NT2/D1 (cell line): ENCODE data around the gene SLC35F3.
"Not testable (repeated sequence)": the region's sequence is repeated elsewhere in the genome, so short reads cannot be mapped to it uniquely, and the experiment has no call there.

Experiments used
- DNase-seq: peaks from one replicate; pipeline ENCODE4 v3.0.0-alpha.2; 2011; ENCODE audit warnings: low read depth, low spot score
- H3K27me3 ChIP-seq: 2 replicates; pipeline ENCODE4 v1.6.0; 2011; ENCODE audit warnings: mild to moderate bottlenecking; ENCODE audit not compliant: insufficient read length, insufficient read depth
- H3K36me3 ChIP-seq: 2 replicates; pipeline ENCODE4 v1.6.1; 2011; ENCODE audit warnings: mild to moderate bottlenecking, low read length, mixed read lengths; ENCODE audit not compliant: insufficient read depth, insufficient read length
- H3K4me1 ChIP-seq: 2 replicates; pipeline ENCODE4 v1.5.1; 2011; ENCODE audit not compliant: insufficient read depth, insufficient read length
- H3K4me3 ChIP-seq: 2 replicates; pipeline ENCODE4 v1.5.1; 2011; ENCODE audit warnings: low read depth; ENCODE audit not compliant: insufficient read length
- H3K9ac ChIP-seq: 2 replicates; pipeline ENCODE4 v1.6.0; 2011; ENCODE audit warnings: low read depth; ENCODE audit not compliant: insufficient read length
- H3K9me3 ChIP-seq: 2 replicates; pipeline ENCODE4 v1.5.1; 2011; ENCODE audit warnings: mild to moderate bottlenecking, low read length; ENCODE audit not compliant: insufficient read depth
- SUZ12 ChIP-seq: IDR thresholded peaks from 2 replicates; pipeline ENCODE4 v1.6.1; 2011; ENCODE audit not compliant: insufficient read length, insufficient read depth; ENCODE audit errors: extremely low read depth
- YY1 ChIP-seq: IDR thresholded peaks from 2 replicates; pipeline ENCODE4 v1.6.1; 2011; ENCODE audit not compliant: insufficient read length, insufficient read depth
- ZNF274 ChIP-seq: IDR thresholded peaks from 2 replicates; pipeline ENCODE4 v1.6.1; 2011; ENCODE audit warnings: mild to moderate bottlenecking, low read depth, low read length

The SLC35F3 gene

DNA sequence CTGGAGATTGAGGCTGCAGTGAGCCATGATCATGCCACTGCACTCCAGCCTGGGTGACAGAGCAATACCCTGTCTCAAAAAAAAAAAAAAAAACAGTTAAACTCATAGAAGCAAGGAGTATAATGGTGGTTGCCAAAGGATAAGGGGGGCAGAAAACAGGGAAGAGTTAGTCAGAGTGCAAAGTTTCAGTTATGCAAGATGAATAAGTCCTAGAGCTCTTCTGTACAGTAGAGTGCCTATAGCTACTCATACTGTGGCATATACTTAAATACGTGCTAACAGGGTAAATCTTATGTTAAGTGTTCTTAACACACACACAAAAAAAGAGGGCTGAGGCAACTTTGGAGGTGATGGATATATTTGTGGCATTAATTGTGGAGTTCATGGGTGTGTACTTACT, 393.2 kb downstream of the SLC35F3 start:
- Histone ChIP-seq H3K9ac (no peak overlapping the region), H3K4me1 (no peaks in the 10 kb centered on the region), H3K27me3 (no peaks in the 10 kb centered on the region), H3K36me3 (no peaks in the 10 kb centered on the region), H3K4me3 (no peak overlapping the region), H3K9me3 (peaks cover 4% of the 10 kb centered on the region; the same call in 1 of the 2 replicates)
- no peak for TF ChIP-seq YY1
- no peak for TF ChIP-seq SUZ12
- TF ChIP-seq ZNF274, result no peak
- DNase-seq, result no peak

DNA sequence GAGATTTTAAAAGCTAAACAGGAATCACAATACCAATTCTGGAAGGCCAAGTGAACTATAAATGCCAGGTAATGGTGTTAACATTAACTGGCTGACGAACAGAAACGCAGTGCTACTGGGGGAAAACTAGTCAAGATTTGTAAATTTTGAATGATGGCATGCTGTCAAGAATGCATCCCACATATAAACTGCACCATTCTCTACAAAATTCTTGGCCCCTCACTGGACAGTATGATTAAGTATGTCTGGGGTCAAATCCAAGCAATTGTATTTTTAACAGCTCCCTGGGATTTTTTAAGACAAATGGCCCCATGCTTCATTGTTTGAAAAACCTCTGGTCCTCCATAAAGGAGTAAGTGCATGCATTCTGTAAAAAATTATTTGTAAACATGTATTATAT, 395.6 kb downstream of the SLC35F3 start:
- H3K4me3 ChIP-seq, result no peak overlapping the region
- peaks cover 4% of the 10 kb centered on the region; the same call in 1 of the 2 replicates for H3K9me3 ChIP-seq
- no peak for DNase-seq
- H3K27me3 ChIP-seq, result no peaks in the 10 kb centered on the region
- no peaks in the 10 kb centered on the region for H3K4me1 ChIP-seq
- TF ChIP-seq ZNF274 (no peak), YY1 (no peak), SUZ12 (no peak)
- H3K36me3 ChIP-seq, result no peaks in the 10 kb centered on the region
- no peak overlapping the region for H3K9ac ChIP-seq

DNA sequence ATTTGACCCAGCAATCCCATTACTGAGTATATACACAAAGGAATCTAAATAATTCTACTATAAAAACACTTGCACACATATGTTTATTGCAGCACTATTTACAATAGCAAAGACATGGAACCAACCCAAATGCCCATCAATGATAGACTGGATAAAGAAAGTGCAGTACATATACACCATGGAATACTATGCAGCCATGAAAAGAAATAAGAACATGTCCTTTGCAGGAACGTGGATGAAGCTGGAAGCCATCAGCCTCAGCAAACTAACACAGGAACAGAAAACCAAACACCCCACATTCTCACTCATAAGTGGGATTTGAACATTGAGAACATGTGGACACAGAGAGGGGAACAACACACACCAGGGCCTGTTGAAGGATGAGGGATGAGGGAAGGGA, 397.2 kb downstream of the SLC35F3 start:
- not testable (repeated sequence) for H3K27me3 ChIP-seq, DNase-seq, H3K9me3 ChIP-seq

GRCh38 chr1:234302354-234302962, 398.0 kb downstream of the SLC35F3 start:
- Histone ChIP-seq H3K27me3 (no peaks in the 10 kb centered on the region), H3K9ac (no peak overlapping the region), H3K9me3 (peaks cover 4% of the 10 kb centered on the region; the same call in 1 of the 2 replicates), H3K4me1 (no peaks in the 10 kb centered on the region), H3K4me3 (no peak overlapping the region), H3K36me3 (no peaks in the 10 kb centered on the region)
- TF ChIP-seq SUZ12 (no peak), ZNF274 (no peak), YY1 (no peak)
- DNase-seq, result no peak

More for the DNA sequence above, 397.2 kb downstream of the SLC35F3 start:
- H3K9ac ChIP-seq, H3K36me3 ChIP-seq, H3K4me3 ChIP-seq, H3K4me1 ChIP-seq: not testable (repeated sequence)

GRCh38 chr1:234303231-234303630, 398.8 kb downstream of the SLC35F3 start:
- TF ChIP-seq YY1, result no peak
- no peak for TF ChIP-seq ZNF274
- no peak for TF ChIP-seq SUZ12
- H3K36me3 ChIP-seq, result no peaks in the 10 kb centered on the region
- no peaks in the 10 kb centered on the region for H3K27me3 ChIP-seq
- no peaks in the 10 kb centered on the region for H3K4me1 ChIP-seq
- no peak for DNase-seq
- H3K4me3 ChIP-seq, result no peak overlapping the region
- peaks cover 4% of the 10 kb centered on the region; the same call in 1 of the 2 replicates for H3K9me3 ChIP-seq
- no peak overlapping the region for H3K9ac ChIP-seq

GRCh38 chr1:234307726-234308125, 403.2 kb downstream of the SLC35F3 start:
- Histone ChIP-seq H3K4me3 (no peak overlapping the region), H3K36me3 (no peaks in the 10 kb centered on the region), H3K9me3 (no peaks in the 10 kb centered on the region), H3K4me1 (peaks cover 2% of the 10 kb centered on the region), H3K9ac (no peak overlapping the region), H3K27me3 (no peaks in the 10 kb centered on the region)
- no peak for TF ChIP-seq SUZ12
- TF ChIP-seq ZNF274, result no peak
- TF ChIP-seq YY1, result no peak
- no peak for DNase-seq

GRCh38 chr1:234309243-234309597, 404.7 kb downstream of the SLC35F3 start:
- peaks cover 2% of the 10 kb centered on the region for H3K4me1 ChIP-seq
- H3K9ac ChIP-seq, result no peak overlapping the region
- no peak for DNase-seq
- no peak overlapping the region for H3K4me3 ChIP-seq
- no peaks in the 10 kb centered on the region for H3K36me3 ChIP-seq
- no peaks in the 10 kb centered on the region for H3K9me3 ChIP-seq
- no peaks in the 10 kb centered on the region for H3K27me3 ChIP-seq
- TF ChIP-seq SUZ12, result no peak
- TF ChIP-seq ZNF274, result no peak
- TF ChIP-seq YY1, result no peak
